ENCODE data around the gene THAP7. TPM values are rescaled to one million over a fixed set of nuclear protein-coding genes. Genes with fewer than 3 reads are reported as not detected.
A peak's percentile ranks its signal among the peaks of the same experiment; 100 is the strongest.

THAP7 gene
- total and polyA plus RNA-seq, 2 of the 13 experiments (the other 11 are each of a cell fraction or from before 2014, with no cell fraction given), result 13.0 to 25.5 TPM

DNA sequence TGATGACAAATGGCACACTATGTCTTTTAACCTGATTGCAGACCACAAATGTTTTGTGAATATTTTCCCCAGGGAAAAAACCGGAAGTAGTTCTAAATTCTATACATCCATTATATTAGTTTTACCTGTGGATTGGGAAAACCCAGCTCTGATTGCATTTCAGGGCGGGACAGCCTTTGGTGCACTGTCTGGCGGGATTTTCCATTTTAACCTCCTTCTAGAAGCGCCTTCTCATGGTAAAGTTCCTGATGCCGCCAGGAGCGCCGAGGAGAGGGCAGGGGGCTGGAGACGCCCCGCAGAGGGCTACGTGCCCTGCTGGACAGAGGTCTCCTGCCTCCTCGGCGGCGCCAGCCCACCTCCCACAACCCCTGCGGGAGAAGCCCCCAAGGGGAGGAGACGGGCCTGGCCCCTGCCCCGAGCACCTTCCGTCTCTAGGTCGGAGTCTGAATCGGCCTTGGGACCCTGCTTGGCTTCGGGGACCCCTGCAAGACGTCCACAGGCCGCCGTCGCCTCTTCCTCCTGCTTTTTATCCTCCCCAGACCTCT, 11.8 kb upstream of the THAP7 start:
- Histone ChIP-seq H3K27ac (ENCODE audit: extremely low read length, insufficient read depth, low read length) (no peak overlapping the region), H3K9me3 (ENCODE audit: low read length) (no peaks in the 10 kb centered on the region), H3K4me3 (replicated peaks in 1 of 3; ENCODE audit: insufficient read depth in 1 of 3, low read depth in 2 of 3, low read length in 3 of 3) (peak overlapping the region in 1 of 3 experiments; percentile 67; a peak in 1 of 6 replicates), H3K27me3 (ENCODE audit: control insufficient read depth in 1 of 2, insufficient read depth in 2 of 2, low read length in 2 of 2) (peaks cover 0 to 9% of the 10 kb centered on the region in 2 experiments; a peak in 1 of 5 replicates), H3K36me3 (replicated peaks in 1 of 2; ENCODE audit: control insufficient read depth in 1 of 2, insufficient read depth in 2 of 2, low read length in 2 of 2) (no peaks in the 10 kb centered on the region), H2AFZ (ENCODE audit: low read length) (no peak overlapping the region), H3K4me2 (ENCODE audit: low read depth, low read length) (no peak overlapping the region), H3K9ac (ENCODE audit: insufficient read depth, low read depth, low read length) (no peak overlapping the region), H3K79me2 (ENCODE audit: insufficient read depth, low read length) (no peaks in the 10 kb centered on the region), H4K20me1 (ENCODE audit: insufficient read depth, low read length) (no peaks in the 10 kb centered on the region), H3K4me1 (ENCODE audit: insufficient read depth, low read length) (peaks cover 46% of the 10 kb centered on the region)
- ATAC-seq, result no peak
- no TSS peak for BruUV-seq (replicated peaks)
- FAIRE-seq, result no peak
- no peak for TF ChIP-seq ZNF607 (CRISPR knock-in tag; IDR thresholded peaks at IDR 0.05; ENCODE audit: borderline replicate concordance)
- TF ChIP-seq, protein P1, sequence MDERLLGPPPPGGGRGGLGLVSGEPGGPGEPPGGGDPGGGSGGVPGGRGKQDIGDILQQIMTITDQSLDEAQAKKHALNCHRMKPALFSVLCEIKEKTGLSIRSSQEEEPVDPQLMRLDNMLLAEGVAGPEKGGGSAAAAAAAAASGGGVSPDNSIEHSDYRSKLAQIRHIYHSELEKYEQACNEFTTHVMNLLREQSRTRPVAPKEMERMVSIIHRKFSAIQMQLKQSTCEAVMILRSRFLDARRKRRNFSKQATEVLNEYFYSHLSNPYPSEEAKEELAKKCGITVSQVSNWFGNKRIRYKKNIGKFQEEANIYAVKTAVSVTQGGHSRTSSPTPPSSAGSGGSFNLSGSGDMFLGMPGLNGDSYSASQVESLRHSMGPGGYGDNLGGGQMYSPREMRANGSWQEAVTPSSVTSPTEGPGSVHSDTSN (CRISPR knock-in tag; IDR thresholded peaks at IDR 0.05), result no peak
- TF ChIP-seq ZNF546 (CRISPR knock-in tag; conservative IDR thresholded peaks at IDR 0.05), result no peak
- TF ChIP-seq FOSL1 (CRISPR knock-in tag; IDR thresholded peaks at IDR 0.05; ENCODE audit: borderline replicate concordance), result no peak
- TF ChIP-seq, protein P2, sequence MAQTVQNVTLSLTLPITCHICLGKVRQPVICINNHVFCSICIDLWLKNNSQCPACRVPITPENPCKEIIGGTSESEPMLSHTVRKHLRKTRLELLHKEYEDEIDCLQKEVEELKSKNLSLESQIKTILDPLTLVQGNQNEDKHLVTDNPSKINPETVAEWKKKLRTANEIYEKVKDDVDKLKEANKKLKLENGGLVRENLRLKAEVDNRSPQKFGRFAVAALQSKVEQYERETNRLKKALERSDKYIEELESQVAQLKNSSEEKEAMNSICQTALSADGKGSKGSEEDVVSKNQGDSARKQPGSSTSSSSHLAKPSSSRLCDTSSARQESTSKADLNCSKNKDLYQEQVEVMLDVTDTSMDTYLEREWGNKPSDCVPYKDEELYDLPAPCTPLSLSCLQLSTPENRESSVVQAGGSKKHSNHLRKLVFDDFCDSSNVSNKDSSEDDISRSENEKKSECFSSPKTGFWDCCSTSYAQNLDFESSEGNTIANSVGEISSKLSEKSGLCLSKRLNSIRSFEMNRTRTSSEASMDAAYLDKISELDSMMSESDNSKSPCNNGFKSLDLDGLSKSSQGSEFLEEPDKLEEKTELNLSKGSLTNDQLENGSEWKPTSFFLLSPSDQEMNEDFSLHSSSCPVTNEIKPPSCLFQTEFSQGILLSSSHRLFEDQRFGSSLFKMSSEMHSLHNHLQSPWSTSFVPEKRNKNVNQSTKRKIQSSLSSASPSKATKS (CRISPR knock-in tag; IDR thresholded peaks at IDR 0.05), result no peak
- TF ChIP-seq KDM2A (CRISPR knock-in tag; IDR thresholded peaks at IDR 0.05; ENCODE audit: borderline replicate concordance, low read depth), result no peak
- no peak for TF ChIP-seq MXI1 (IDR thresholded peaks at IDR 0.05; ENCODE audit: borderline replicate concordance, low read depth, low read length)
- no peak for TF ChIP-seq ZFP37 (CRISPR knock-in tag; IDR thresholded peaks at IDR 0.05; ENCODE audit: borderline replicate concordance)
- TF ChIP-seq TAF15 (IDR thresholded peaks at IDR 0.05; ENCODE audit: low read depth, low read length, poor library complexity, severe bottlenecking), result no peak
- no peak for TF ChIP-seq ZNF883 (CRISPR knock-in tag; IDR thresholded peaks at IDR 0.05; ENCODE audit: not compliant biosample characterization)
- TF ChIP-seq AHR (CRISPR knock-in tag; IDR thresholded peaks at IDR 0.05), result no peak
- TF ChIP-seq, protein P3, sequence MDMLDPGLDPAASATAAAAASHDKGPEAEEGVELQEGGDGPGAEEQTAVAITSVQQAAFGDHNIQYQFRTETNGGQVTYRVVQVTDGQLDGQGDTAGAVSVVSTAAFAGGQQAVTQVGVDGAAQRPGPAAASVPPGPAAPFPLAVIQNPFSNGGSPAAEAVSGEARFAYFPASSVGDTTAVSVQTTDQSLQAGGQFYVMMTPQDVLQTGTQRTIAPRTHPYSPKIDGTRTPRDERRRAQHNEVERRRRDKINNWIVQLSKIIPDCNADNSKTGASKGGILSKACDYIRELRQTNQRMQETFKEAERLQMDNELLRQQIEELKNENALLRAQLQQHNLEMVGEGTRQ (IDR thresholded peaks at IDR 0.05; ENCODE audit: low read depth, low read length), result no peak
- TF ChIP-seq, protein P3 (CRISPR knock-in tag; IDR thresholded peaks at IDR 0.05; ENCODE audit: borderline replicate concordance), result no peak
- no peak for TF ChIP-seq ZNF260 (CRISPR knock-in tag; IDR thresholded peaks at IDR 0.05; ENCODE audit: borderline replicate concordance, low read depth)
- TF ChIP-seq MED8 (CRISPR knock-in tag; IDR thresholded peaks at IDR 0.05; ENCODE audit: insufficient replicate concordance), result no peak
- WGBS (ENCODE audit: low lambda C conversion rate), result 65% methylated on average over 19 of the region's 24 CpGs
- in situ Hi-C loops (cut with HindIII; ENCODE audit: extremely low pct_ligation_motif_present, low pct_unique_long_range_greater_than_20kb), result no loop called here
- no peak for DNase-seq (ENCODE audit: low spot score)
- CTCF ChIA-PET (ENCODE audit: low intra/inter-chr PET ratio, low total read pairs), result no interaction called here
- intact Hi-C loops (cut with micrococcal nuclease; ENCODE audit: unreplicated experiment), result no loop called here
- POLR2A ChIA-PET, result interaction anchor here (1.3 to 1.7 kb wide), 2 partner anchors 11 to 63 kb away, joined by 5 to 9 read pairs; partner anchors contain the start of gene THAP7
